Measurements from ENCODE around the gene MTG1.
"Not testable (repeated sequence)": the region's sequence is repeated elsewhere in the genome, so short reads cannot be mapped to it uniquely, and the experiment has no call there.

Gene MTG1

DNA sequence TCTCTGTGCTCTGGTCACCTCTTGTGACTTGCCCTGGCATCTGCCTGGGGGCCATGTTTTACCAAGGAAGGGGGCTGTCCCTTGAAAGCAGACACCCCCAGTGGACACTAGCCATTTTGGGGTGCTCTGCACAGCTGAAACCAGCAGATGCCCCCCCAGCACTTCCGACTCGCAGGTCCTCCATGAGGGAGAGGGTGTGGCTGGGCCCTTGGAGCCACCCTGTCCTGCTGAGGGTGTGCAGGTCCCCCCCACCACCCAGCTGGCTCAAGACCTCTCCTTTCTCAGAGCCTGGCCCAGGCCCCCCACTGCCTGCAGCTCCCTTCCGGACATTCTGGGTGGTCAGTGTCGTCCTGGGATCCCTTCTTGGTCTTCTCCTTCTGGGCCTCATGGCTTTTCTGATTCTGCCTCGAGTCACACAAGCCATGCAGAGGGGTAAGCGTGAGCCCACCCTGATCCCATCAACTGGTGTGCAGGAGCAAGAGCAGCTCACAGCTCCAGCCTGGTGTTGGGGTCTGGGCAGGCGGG lies 72.1 kb downstream of the MTG1 start:
- DNase-seq (ENCODE audit: low read depth in 2 of 2) = no peak

DNA sequence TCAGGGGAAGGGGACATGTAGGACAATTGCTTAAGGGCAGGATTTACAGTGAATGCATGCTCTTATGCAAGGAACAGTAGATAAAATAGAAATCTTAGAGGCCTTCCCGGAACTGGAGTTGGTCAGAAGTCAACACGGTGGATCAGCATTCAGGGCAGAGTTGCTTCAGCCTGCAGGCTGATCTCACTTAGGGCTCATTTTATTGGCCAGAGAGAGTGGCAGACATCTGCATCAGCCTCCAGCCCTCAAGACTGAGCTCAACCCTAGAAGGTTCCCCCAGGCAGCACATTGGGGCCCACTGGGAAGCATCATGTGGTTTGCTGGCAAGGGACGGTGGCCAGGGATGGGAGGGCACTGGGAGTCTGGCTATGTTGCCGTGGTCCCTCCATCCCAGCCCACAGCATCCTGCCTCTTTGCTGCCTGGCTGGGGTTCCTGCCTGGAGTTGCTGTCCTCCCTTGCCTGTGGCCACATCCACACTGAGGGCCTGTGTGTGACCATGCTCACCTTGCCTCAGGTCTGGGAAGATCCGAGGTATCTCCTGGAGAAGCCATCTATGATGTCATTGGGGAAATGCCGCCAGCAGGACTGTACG lies 72.8 kb downstream of the MTG1 start:
- DNase-seq (ENCODE audit: low read depth in 2 of 2) = no peak

DNA sequence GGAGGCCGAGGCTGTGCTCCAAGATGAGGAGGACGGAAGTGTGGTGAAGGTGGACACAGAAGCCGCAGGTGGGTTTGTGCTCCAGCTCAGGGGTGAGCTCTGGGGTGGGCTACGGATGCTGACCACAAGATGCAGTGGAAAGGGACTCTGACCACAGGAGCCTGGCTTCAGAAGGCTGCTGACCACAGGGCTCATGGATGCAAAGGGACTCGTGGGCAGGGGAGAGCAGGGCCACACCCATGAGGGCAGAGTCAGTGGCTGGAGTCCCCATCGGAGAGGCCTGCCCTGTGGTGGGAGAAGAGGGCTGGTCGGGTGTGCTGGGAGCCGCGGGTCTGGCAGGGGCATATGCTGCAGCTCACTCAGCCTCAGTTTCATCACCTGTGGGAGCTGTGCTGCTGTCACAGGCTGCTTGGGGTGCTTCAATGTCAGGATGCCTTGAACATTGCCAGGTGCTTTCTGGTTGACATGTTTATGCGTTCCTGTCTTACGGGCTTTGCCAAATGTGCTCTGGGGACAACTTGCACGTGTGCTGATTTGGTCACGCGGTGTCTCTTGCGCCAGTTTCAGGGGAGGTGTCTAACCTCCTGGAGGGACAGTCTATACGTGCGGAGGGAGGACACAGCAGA lies 73.4 kb downstream of the MTG1 start:
- DNase-seq (ENCODE audit: low read depth in 2 of 2) = no peak

DNA sequence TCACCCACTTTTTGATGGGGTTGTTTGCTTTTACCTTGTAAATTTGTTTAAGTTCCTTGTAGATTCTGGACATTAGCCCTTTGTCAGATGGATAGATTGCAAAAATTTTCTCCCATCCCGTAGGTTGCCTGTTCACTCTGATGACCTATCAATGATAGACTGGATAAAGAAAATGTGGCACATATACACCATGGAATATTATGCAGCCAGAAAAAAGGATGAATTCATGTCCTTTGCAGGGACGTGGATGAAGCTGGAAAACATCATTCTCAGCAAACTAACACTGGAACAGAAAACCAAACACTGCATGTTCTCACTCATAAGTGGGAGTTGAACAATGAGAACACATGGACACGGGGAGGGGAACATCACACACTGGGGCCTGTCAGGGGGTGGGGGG lies 75.2 kb downstream of the MTG1 start:
- DNase-seq (ENCODE audit: low read depth in 2 of 2) = not testable (repeated sequence)

DNA sequence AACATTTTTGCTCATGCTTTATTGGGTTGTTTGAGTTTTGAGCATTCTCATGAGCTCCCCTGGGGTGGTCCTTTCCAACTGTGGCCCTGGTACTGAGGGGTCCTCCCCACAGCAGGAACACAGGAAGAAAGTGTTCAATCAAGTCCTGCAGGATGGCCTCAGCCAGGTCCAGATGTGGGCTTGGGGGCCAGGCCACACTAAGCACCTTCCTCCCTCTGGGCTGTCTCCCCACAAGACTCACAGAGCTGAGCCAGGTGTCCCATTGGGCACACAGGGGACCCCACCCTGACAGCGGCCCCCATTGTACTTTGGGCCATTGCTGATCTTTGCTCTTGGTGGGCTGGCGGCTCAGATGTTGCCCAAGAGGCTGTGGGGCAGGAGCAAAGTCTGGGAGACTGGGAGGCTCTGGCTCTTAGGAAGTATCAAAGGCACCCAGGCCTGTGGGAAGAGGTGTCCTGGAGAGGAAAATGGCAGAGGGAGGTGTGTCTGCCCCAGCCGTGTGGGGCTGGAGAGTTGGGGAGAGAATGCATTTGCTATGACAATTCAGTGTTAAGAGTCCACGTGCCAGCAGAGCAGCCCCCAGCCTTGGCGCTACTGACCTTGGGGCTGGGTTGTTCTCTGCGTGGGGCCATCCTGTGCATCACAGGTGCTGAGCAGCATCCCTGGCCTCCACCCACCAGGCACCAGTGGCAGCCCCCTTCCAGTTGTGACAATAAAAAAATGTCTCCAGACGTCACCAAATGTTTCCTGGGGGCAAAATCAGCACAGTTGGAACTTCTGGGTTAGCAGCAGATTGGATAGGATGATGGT lies 77.5 kb downstream of the MTG1 start:
- no peak for DNase-seq (ENCODE audit: low read depth in 2 of 2)

Data from stimulated activated CD8-positive, alpha-beta memory T cell treated with anti-CD3 and anti-CD28 coated beads, Interleukin-2, amount 100 ng/mL, for 48 hours (primary cell).